Measurements from ENCODE around the gene XPNPEP3. TPM values are rescaled to one million over a fixed set of nuclear protein-coding genes. Genes with fewer than 3 reads are reported as not detected.

The XPNPEP3 gene
- total and polyA plus RNA-seq, 2 of the 4 experiments (the other 2 are of a cell fraction), result 9.3 to 10.9 TPM

DNA sequence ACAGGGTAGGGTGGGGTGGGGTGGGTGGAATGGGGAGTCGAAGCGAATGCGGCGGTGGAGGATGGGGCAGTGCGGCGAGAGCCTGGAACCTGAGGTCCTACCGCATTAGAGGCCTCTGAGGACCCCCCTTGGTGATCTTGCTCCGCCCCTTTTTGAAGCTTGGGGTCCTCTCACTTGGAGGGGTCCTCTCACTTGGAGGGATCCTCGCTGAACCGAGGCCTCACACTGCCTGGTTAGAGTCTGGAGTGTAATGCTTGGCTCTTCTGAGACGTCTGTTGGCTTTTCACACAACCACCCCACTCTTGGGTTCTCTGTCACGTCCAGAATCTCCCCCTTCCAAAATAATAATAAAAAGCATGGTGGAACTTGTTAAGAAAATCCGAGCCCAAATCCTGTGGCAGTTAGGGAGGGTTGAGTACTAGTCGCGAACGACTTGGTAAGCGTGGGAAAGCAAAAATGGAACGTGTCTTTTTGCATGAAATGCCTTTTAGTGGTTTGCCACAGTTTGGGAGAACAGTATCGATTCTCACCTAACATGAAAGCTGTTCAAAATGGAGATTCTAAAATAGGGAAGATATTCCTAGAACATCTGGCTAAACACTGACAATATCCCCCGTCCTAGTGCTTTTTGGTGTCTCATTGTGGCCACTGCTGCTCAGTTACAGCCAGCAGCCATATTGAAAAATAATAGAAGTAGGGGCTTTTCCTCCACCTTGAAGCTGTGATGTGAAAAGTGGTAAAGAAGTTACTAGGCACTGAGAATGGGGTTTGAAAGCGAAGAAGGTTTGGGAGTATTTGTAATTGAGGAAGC lies 95.1 kb downstream of the XPNPEP3 start:
- peak overlapping the region; percentile 89 for H4K91ac ChIP-seq (ENCODE audit: insufficient read depth, low read depth, low read length)
- H3K79me1 ChIP-seq (ENCODE audit: low read depth in 1 of 2, low read length in 2 of 2), result peaks cover 27 to 46% of the 10 kb centered on the region in 2 experiments
- in situ Hi-C loops (cut with MboI; ENCODE audit: low sequenced_read_pairs) (loop anchor here (10.0 kb wide), 1 partner anchor 133 kb away; no protein-coding TSS in a partner anchor), intact Hi-C loops (cut with micrococcal nuclease) (loop anchor here (1.0 to 5.0 kb wide), 2 partner anchors 70 to 139 kb away; no protein-coding TSS in a partner anchor), dilution Hi-C loops (cut with HindIII; ENCODE audit: low sequenced_read_pairs, unreplicated experiment) (no loop called here)
- H2BK20ac ChIP-seq (ENCODE audit: low read depth, low read length), result no peak overlapping the region
- peak overlapping the region; percentile 98 for H2AK9ac ChIP-seq (replicated peaks; ENCODE audit: low read depth, low read length, poor library complexity)
- peaks cover 9% of the 10 kb centered on the region for H3K36me3 ChIP-seq (ENCODE audit: control insufficient read depth, insufficient read depth, low read length)
- H3K9me3 ChIP-seq (ENCODE audit: control insufficient read depth, insufficient read depth, low read length), result no peaks in the 10 kb centered on the region
- peak overlapping the region; percentile 81 for H2AFZ ChIP-seq (replicated peaks; ENCODE audit: low read length, poor library complexity)
- peak overlapping the region; percentile 91 for H3K4me2 ChIP-seq (ENCODE audit: low read depth, low read length)
- peak; percentile 15 for DNase-seq
- peak overlapping the region; percentile 62 for H4K5ac ChIP-seq (ENCODE audit: low read depth, low read length)
- H3K23ac ChIP-seq (ENCODE audit: low read depth, low read length), result peak overlapping the region; percentile 92
- H3K27ac ChIP-seq (ENCODE audit: insufficient read depth, low read length), result peak overlapping the region; percentile 81
- WGBS, 2 experiments (ENCODE audit: extremely low coverage in 2 of 2, insufficient read length in 1 of 2), result 0 to 100% methylated on average over 1 to 6 of the region's 21 CpGs
- peak overlapping the region; percentile 26 for H3K18ac ChIP-seq (ENCODE audit: low read depth, low read length)
- H3K4ac ChIP-seq (ENCODE audit: low read depth, low read length), result peak overlapping the region; percentile 93
- peak overlapping the region; percentile 70 for H2BK5ac ChIP-seq (ENCODE audit: low read depth, low read length, poor library complexity, severe bottlenecking)
- H3K56ac ChIP-seq (ENCODE audit: extremely low read depth, insufficient read depth, low read length), result peak overlapping the region; percentile 97
- H3K14ac ChIP-seq (replicated peaks; ENCODE audit: low read depth, low read length), result peak overlapping the region; percentile 96
- H4K20me1 ChIP-seq (ENCODE audit: insufficient read depth, low read length), result no peaks in the 10 kb centered on the region; the same call in 1 of the 2 replicates
- ChIA-PET CTCF (interaction anchor here (0.6 kb wide), 1 partner anchor 1723 kb away, joined by 3 read pairs; no protein-coding TSS in a partner anchor), POLR2A (ENCODE audit: unreplicated experiment) (interaction anchor here (0.6 to 1.1 kb wide), 6 partner anchors 70 to 636 kb away, joined by 3 to 9 read pairs (median 4); partner anchors contain the start of genes ACO2 and PHF5A)
- H3K27me3 ChIP-seq (ENCODE audit: control insufficient read depth, insufficient read depth, low read length), result no peaks in the 10 kb centered on the region
- peak overlapping the region; percentile 82 for H3K9ac ChIP-seq (ENCODE audit: low read depth, low read length)
- H2BK15ac ChIP-seq (ENCODE audit: low read depth, low read length), result peak overlapping the region; percentile 7; the same call in 1 of the 3 replicates
- H3K4me3 ChIP-seq (ENCODE audit: insufficient read depth, low read depth, low read length), result peak overlapping the region; percentile 65
- peak overlapping the region; percentile 31 for H2BK120ac ChIP-seq (ENCODE audit: low read depth, low read length)
- peak overlapping the region; percentile 93 to 95 for H4K8ac ChIP-seq (ENCODE audit: low read depth in 2 of 2, low read length in 2 of 2)
- peak; percentile 0; the same call in 1 of the 2 replicates for ATAC-seq (ENCODE audit: low read depth)
- H3K9me1 ChIP-seq (ENCODE audit: insufficient read depth, low read length), result peaks cover 4% of the 10 kb centered on the region
- H3K4me1 ChIP-seq (ENCODE audit: control insufficient read depth, insufficient read depth, low read length), result peaks cover 2% of the 10 kb centered on the region; the same call in 1 of the 2 replicates
- peak overlapping the region; percentile 80 for H2AK5ac ChIP-seq (ENCODE audit: low read depth, low read length)
- TF ChIP-seq FOS (IDR thresholded peaks at IDR 0.05; ENCODE audit: low read depth, low read length), result no peak
- no peak for TF ChIP-seq RAD21 (IDR thresholded peaks at IDR 0.05; ENCODE audit: low read length)
- TF ChIP-seq, protein P1, sequence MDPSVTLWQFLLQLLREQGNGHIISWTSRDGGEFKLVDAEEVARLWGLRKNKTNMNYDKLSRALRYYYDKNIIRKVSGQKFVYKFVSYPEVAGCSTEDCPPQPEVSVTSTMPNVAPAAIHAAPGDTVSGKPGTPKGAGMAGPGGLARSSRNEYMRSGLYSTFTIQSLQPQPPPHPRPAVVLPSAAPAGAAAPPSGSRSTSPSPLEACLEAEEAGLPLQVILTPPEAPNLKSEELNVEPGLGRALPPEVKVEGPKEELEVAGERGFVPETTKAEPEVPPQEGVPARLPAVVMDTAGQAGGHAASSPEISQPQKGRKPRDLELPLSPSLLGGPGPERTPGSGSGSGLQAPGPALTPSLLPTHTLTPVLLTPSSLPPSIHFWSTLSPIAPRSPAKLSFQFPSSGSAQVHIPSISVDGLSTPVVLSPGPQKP (IDR thresholded peaks at IDR 0.05; ENCODE audit: borderline replicate concordance, low read depth, low read length), result no peak
- TF ChIP-seq, protein P2, sequence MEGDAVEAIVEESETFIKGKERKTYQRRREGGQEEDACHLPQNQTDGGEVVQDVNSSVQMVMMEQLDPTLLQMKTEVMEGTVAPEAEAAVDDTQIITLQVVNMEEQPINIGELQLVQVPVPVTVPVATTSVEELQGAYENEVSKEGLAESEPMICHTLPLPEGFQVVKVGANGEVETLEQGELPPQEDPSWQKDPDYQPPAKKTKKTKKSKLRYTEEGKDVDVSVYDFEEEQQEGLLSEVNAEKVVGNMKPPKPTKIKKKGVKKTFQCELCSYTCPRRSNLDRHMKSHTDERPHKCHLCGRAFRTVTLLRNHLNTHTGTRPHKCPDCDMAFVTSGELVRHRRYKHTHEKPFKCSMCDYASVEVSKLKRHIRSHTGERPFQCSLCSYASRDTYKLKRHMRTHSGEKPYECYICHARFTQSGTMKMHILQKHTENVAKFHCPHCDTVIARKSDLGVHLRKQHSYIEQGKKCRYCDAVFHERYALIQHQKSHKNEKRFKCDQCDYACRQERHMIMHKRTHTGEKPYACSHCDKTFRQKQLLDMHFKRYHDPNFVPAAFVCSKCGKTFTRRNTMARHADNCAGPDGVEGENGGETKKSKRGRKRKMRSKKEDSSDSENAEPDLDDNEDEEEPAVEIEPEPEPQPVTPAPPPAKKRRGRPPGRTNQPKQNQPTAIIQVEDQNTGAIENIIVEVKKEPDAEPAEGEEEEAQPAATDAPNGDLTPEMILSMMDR (conservative IDR thresholded peaks at IDR 0.05; ENCODE audit: low read depth, low read length), result no peak
- TF ChIP-seq POLR2A (IDR thresholded peaks at IDR 0.05; ENCODE audit: low read depth, low read length), result no peak
- no peak for TF ChIP-seq RFX5 (IDR thresholded peaks at IDR 0.05; ENCODE audit: low read depth, low read length)
- TF ChIP-seq RCOR1 (IDR thresholded peaks at IDR 0.05; ENCODE audit: insufficient replicate concordance, low read length), result no peak
- no peak for TF ChIP-seq MAFK (IDR thresholded peaks at IDR 0.05; ENCODE audit: low read depth, low read length)
- TF ChIP-seq MAZ (IDR thresholded peaks at IDR 0.05; ENCODE audit: borderline replicate concordance, low read depth, low read length), result no peak
- TF ChIP-seq SMC3 (IDR thresholded peaks at IDR 0.05; ENCODE audit: low read depth, low read length), result no peak
- TF ChIP-seq, protein P3, sequence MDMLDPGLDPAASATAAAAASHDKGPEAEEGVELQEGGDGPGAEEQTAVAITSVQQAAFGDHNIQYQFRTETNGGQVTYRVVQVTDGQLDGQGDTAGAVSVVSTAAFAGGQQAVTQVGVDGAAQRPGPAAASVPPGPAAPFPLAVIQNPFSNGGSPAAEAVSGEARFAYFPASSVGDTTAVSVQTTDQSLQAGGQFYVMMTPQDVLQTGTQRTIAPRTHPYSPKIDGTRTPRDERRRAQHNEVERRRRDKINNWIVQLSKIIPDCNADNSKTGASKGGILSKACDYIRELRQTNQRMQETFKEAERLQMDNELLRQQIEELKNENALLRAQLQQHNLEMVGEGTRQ (IDR thresholded peaks at IDR 0.05; ENCODE audit: low read depth, low read length), result no peak
- no TSS peak for BruUV-seq (replicated peaks)
